Parathyroid adenoma (tissue), 2 donors: ENCODE data around the gene ELANE.
"Not testable (repeated sequence)": the region's sequence is repeated elsewhere in the genome, so short reads cannot be mapped to it uniquely, and the experiment has no call there.

Source experiments
- H2AFZ ChIP-seq: fragments of 300-600 bp; sonication (generic); one replicate; pipeline ENCODE4 v1.7.0; 2017; ENCODE audit warnings: antibody characterized with exemption, mild to moderate bottlenecking
- H3K27ac ChIP-seq: fragments of 300-600 bp; sonication (generic); one replicate; pipeline ENCODE4 v1.7.0; 2017
- H3K27me3 ChIP-seq: fragments of 300-600 bp; sonication (generic); one replicate; pipeline ENCODE4 v1.7.0; 2017; ENCODE audit warnings: low read length; ENCODE audit not compliant: control insufficient read depth, insufficient read depth
- H3K36me3 ChIP-seq: fragments of 300-600 bp; sonication (generic); one replicate; pipeline ENCODE4 v1.7.0; 2017; ENCODE audit warnings: low read length; ENCODE audit not compliant: control insufficient read depth, insufficient read depth
- H3K4me1 ChIP-seq: fragments of 300-600 bp; sonication (generic); one replicate; pipeline ENCODE4 v1.7.0; 2017; ENCODE audit warnings: control low read depth
- H3K4me2 ChIP-seq: fragments of 300-600 bp; sonication (generic); one replicate; pipeline ENCODE4 v1.7.0; 2017; ENCODE audit warnings: low read length
- H3K4me3 ChIP-seq: fragments of 300-600 bp; sonication (generic); one replicate; pipeline ENCODE4 v1.7.0; 2017; ENCODE audit warnings: low read depth, low read length
- H3K79me2 ChIP-seq: fragments of 300-600 bp; sonication (generic); one replicate; pipeline ENCODE4 v1.7.0; 2017; ENCODE audit warnings: control low read depth
- H3K9ac ChIP-seq: fragments of 300-600 bp; sonication (generic); one replicate; pipeline ENCODE4 v1.7.0; 2017; ENCODE audit warnings: mild to moderate bottlenecking
- H3K9me3 ChIP-seq: fragments of 300-600 bp; sonication (generic); one replicate; pipeline ENCODE4 v1.7.0; 2017; ENCODE audit warnings: low read length; ENCODE audit not compliant: control insufficient read depth
- TF ChIP-seq, protein P1 (sequence below): fragments of 300-600 bp; sonication (generic); IDR thresholded peaks from one replicate; pipeline ENCODE4 v1.7.0; 2017; ENCODE audit warnings: antibody characterized with exemption, mild to moderate bottlenecking
- donor health status: primary hyperparathyroidism.

The ELANE gene

DNA sequence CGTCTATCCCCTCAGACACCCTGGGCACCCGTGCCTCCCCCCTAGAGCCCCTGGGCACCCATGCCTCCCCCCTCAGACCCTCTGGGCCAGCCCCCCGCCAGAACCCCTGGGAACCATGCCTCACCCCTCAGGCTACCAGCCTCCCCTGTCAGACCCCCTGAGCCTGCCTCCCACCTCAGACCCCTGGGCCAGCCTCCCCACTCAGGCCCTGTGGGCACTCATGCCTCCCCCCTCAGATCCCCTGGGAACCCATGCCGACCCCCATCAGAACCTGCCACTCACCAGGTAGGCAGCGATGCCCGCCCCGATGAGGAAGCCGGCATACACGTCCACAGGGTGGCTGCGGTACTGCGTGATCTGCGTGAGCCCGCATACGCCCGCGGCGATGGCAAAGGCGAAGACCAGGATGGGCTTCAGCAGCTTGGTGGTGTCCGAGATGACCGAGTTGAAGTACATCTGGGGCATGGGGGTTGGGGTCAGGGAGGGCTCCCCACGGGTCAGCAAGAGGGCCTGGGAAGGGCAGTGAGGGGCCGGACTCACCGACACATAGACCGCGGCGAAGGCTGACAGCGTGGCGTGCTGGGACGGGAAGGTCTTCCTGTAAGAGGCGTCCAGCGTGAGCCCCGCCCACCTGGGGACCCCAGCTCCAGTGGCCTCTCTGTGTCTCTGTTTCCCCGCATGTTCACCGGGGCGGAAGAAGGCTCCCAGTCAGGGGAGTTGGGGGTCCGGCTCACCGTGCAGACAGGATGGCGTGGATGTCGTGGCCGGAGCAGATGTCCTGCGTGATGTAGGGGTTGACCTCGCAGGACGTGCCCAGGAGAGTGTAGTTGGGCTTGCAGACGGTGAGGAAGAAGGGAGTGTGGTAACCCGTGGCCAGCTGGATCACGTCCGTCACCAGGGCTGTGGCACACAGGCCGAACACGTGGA lies 37.7 kb upstream of the ELANE start:
- Histone ChIP-seq H3K36me3 (no peaks in the 10 kb centered on the region), H3K4me3 (no peak overlapping the region), H3K9me3 (no peaks in the 10 kb centered on the region), H3K4me1 (no peaks in the 10 kb centered on the region), H3K4me2 (no peak overlapping the region), H3K27me3 (no peaks in the 10 kb centered on the region), H2AFZ (no peak overlapping the region), H3K27ac (no peak overlapping the region), H3K79me2 (no peaks in the 10 kb centered on the region), H3K9ac (no peak overlapping the region)
- TF ChIP-seq, protein P1, sequence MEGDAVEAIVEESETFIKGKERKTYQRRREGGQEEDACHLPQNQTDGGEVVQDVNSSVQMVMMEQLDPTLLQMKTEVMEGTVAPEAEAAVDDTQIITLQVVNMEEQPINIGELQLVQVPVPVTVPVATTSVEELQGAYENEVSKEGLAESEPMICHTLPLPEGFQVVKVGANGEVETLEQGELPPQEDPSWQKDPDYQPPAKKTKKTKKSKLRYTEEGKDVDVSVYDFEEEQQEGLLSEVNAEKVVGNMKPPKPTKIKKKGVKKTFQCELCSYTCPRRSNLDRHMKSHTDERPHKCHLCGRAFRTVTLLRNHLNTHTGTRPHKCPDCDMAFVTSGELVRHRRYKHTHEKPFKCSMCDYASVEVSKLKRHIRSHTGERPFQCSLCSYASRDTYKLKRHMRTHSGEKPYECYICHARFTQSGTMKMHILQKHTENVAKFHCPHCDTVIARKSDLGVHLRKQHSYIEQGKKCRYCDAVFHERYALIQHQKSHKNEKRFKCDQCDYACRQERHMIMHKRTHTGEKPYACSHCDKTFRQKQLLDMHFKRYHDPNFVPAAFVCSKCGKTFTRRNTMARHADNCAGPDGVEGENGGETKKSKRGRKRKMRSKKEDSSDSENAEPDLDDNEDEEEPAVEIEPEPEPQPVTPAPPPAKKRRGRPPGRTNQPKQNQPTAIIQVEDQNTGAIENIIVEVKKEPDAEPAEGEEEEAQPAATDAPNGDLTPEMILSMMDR, result no peak

DNA sequence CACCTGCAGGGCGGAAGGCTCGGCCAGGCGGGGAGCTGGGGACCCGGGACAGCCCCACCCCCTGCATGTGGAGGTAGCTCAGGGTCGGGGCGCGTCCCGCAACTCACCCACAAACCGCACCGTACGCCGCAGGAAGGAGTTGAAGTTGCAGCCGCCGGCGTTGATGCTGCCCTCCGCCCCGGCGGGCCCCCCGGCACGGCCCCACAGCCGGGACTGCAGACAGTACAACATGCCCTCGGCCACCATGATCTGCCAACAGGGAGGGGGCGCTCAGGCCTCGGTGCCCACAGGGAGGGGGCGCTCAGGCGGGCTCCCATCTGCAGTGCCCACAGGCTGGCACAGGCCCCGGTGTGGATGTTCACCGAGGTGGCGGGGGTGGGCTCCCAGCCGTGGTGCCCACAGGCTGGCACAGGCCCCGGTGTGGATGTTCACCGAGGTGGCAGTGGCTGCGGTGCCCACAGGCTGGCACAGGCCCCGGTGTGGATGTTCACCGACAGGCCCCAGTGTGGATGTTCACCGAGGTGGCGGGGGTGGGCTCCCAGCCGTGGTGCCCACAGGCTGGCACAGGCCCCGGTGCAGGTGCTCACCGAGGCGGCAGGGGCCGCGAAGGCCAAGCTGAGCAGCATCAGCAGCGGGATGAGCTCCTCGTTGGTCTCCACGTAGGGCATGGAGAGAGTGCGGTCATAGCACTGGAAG lies 36.9 kb upstream of the ELANE start:
- no peaks in the 10 kb centered on the region for H3K79me2 ChIP-seq
- TF ChIP-seq, protein P1, result no peak
- no peaks in the 10 kb centered on the region for H3K4me1 ChIP-seq
- no peak overlapping the region for H2AFZ ChIP-seq
- H3K36me3 ChIP-seq, result no peaks in the 10 kb centered on the region
- no peak overlapping the region for H3K4me2 ChIP-seq
- H3K9ac ChIP-seq, result no peak overlapping the region
- H3K4me3 ChIP-seq, result no peak overlapping the region
- no peaks in the 10 kb centered on the region for H3K9me3 ChIP-seq
- H3K27ac ChIP-seq, result no peak overlapping the region
- no peaks in the 10 kb centered on the region for H3K27me3 ChIP-seq

DNA sequence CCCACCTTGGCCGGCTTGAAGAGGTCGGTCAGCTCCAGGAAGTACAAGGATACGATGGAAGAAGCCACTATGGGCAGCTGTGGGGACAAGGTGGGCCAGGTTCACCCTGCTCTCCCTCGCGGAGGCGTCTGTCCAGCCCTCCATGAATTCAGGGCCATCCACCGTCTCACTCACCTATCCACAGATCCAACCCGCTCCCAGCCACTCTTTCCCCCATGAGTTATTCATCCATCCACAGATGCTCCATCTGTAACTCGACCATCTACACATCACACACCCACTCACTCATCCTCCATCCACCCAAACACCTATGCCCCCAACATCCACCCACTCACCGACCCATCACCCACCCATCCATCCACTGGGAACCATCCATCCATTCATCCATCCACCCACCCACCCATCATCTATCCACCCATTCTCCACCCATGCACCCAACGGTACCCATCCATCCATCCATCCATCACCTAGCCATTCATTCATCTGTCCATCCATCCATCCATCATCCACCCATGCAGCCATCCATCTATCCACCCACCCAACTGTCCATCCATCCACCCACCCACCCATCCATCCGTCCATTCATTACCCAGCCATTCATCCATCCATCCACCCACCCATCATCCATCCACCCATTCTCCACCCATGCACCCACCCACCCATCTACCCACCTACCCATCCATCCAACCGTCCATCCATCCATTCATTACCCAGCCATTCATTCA lies 36.2 kb upstream of the ELANE start:
- no peak overlapping the region for H3K9ac ChIP-seq
- H3K9me3 ChIP-seq, result no peaks in the 10 kb centered on the region
- H3K27ac ChIP-seq, result no peak overlapping the region
- no peaks in the 10 kb centered on the region for H3K79me2 ChIP-seq
- H3K4me3 ChIP-seq, result no peak overlapping the region
- no peaks in the 10 kb centered on the region for H3K27me3 ChIP-seq
- no peaks in the 10 kb centered on the region for H3K4me1 ChIP-seq
- no peaks in the 10 kb centered on the region for H3K36me3 ChIP-seq
- no peak overlapping the region for H3K4me2 ChIP-seq
- H2AFZ ChIP-seq, result no peak overlapping the region
- TF ChIP-seq, protein P1, result no peak

- Histone ChIP-seq H3K27ac (no peak overlapping the region), H3K27me3 (no peaks in the 10 kb centered on the region), H3K9ac (no peak overlapping the region), H3K4me1 (no peaks in the 10 kb centered on the region), H3K4me2 (no peak overlapping the region), H3K9me3 (no peaks in the 10 kb centered on the region), H3K36me3 (no peaks in the 10 kb centered on the region), H3K79me2 (no peaks in the 10 kb centered on the region), H2AFZ (no peak overlapping the region), H3K4me3 (no peak overlapping the region)
- TF ChIP-seq, protein P1, result no peak
Observed at GRCh38 chr19:816500-816857, 35.6 kb upstream of the ELANE start.

DNA sequence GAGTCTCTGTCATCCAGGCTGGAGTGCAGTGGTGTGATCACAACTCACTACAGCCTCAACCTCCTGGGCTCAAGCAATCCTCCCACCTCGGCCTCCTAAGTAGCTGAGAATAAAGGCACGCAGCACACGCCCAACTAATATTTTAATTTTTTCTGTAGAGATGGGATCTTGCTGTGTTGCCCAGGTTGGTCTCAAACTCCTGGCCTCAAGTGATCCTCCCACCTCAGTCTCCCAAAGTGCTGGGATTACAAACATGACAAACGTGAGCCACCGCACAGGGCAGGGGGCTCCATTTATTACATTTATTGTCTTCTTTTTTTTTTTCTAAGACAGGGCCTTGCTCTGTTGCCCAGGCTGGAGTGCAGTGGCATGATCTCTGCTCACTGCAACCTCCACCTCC lies 31.9 kb upstream of the ELANE start:
- not testable (repeated sequence) for H3K9me3 ChIP-seq, H3K9ac ChIP-seq, H2AFZ ChIP-seq, H3K79me2 ChIP-seq, H3K4me2 ChIP-seq, H3K4me3 ChIP-seq, H3K36me3 ChIP-seq, H3K27ac ChIP-seq, H3K27me3 ChIP-seq, H3K4me1 ChIP-seq
